HUES6 (cell line): Measurements from ENCODE around the gene KIRREL3.

ENCODE experiments used
- H3K27ac ChIP-seq: 2 replicates; pipeline ENCODE4 v1.7.0; 2013; ENCODE audit warnings: low read depth, mild to moderate bottlenecking, low read length, inconsistent platforms
- H3K27me3 ChIP-seq: 2 replicates; pipeline ENCODE4 v1.6.1; 2013; ENCODE audit warnings: low read length; ENCODE audit not compliant: control insufficient read depth, insufficient read depth
- H3K36me3 ChIP-seq: 2 replicates; pipeline ENCODE4 v1.6.1; 2013; ENCODE audit warnings: low read length; ENCODE audit not compliant: control insufficient read depth, insufficient read depth
- H3K4me1 ChIP-seq: 2 replicates; pipeline ENCODE4 v1.6.1; 2013; ENCODE audit warnings: low read length; ENCODE audit not compliant: control insufficient read depth, insufficient read depth
- H3K4me3 ChIP-seq: 2 replicates; pipeline ENCODE4 v1.5.1; 2013; ENCODE audit warnings: low read depth, low read length
- H3K9ac ChIP-seq: one replicate; pipeline ENCODE4 v1.6.1; 2013; ENCODE audit warnings: mild to moderate bottlenecking, low read length
- H3K9me3 ChIP-seq: 2 replicates; pipeline ENCODE4 v1.6.1; 2013; ENCODE audit warnings: low read depth, low read length; ENCODE audit not compliant: control insufficient read depth, insufficient read depth

Gene KIRREL3

GRCh38 chr11:126633330-126633729 is 367.2 kb downstream of the KIRREL3 start:
- H3K4me3 ChIP-seq: no peak overlapping the region
- H3K27ac ChIP-seq: no peak overlapping the region
- no peak overlapping the region for H3K9ac ChIP-seq
- no peaks in the 10 kb centered on the region for H3K36me3 ChIP-seq
- peaks cover 31% of the 10 kb centered on the region for H3K4me1 ChIP-seq
- H3K27me3 ChIP-seq: no peaks in the 10 kb centered on the region
- no peaks in the 10 kb centered on the region for H3K9me3 ChIP-seq

GRCh38 chr11:126630893-126631798 is 369.4 kb downstream of the KIRREL3 start:
- H3K9me3 ChIP-seq: no peaks in the 10 kb centered on the region
- no peak overlapping the region for H3K4me3 ChIP-seq
- H3K27me3 ChIP-seq: no peaks in the 10 kb centered on the region
- no peak overlapping the region for H3K9ac ChIP-seq
- H3K36me3 ChIP-seq: no peaks in the 10 kb centered on the region
- H3K4me1 ChIP-seq: peaks cover 12% of the 10 kb centered on the region
- no peak overlapping the region for H3K27ac ChIP-seq

- Histone ChIP-seq H3K9ac (no peak overlapping the region), H3K36me3 (no peaks in the 10 kb centered on the region), H3K27me3 (no peaks in the 10 kb centered on the region), H3K4me1 (peaks cover 12% of the 10 kb centered on the region), H3K9me3 (no peaks in the 10 kb centered on the region), H3K27ac (no peak overlapping the region), H3K4me3 (no peak overlapping the region)
Measured at GRCh38 chr11:126630488-126630887, 370.1 kb downstream of the KIRREL3 start.

GRCh38 chr11:126628790-126629621 is 371.6 kb downstream of the KIRREL3 start:
- 0 out of 2 replicates have a peak, but pooled peaks cover 3% of the 10 kb centered on the region for H3K27me3 ChIP-seq
- no peak overlapping the region for H3K4me3 ChIP-seq
- H3K36me3 ChIP-seq: no peaks in the 10 kb centered on the region
- no peaks in the 10 kb centered on the region for H3K9me3 ChIP-seq
- H3K4me1 ChIP-seq: peaks cover 12% of the 10 kb centered on the region
- no peak overlapping the region for H3K27ac ChIP-seq
- H3K9ac ChIP-seq: no peak overlapping the region

GRCh38 chr11:126628450-126628789 is 372.1 kb downstream of the KIRREL3 start:
- no peaks in the 10 kb centered on the region for H3K9me3 ChIP-seq
- 0 out of 2 replicates have a peak, but pooled peaks cover 3% of the 10 kb centered on the region for H3K27me3 ChIP-seq
- H3K4me1 ChIP-seq: peaks cover 12% of the 10 kb centered on the region
- H3K27ac ChIP-seq: no peak overlapping the region
- H3K36me3 ChIP-seq: no peaks in the 10 kb centered on the region
- no peak overlapping the region for H3K9ac ChIP-seq
- no peak overlapping the region for H3K4me3 ChIP-seq

DNA sequence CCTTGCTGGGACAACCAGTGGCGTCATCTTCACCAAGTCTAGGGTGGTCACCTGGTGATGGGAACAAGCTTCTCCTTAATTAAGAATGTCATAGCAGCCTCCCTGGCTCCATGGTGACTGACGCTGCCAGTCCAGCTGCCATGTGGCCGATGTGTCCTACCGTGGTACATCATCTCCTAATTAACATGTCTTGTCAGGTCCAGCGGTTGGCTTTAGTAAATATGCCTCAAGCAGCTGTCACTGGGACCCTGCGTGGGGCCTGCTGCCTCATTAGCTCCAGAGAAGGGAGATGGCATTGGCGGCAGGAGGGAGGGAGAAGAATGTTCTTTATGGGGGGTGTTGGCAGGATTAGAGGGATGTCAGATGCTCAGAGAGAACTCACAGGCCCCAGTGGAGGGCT is 373.1 kb downstream of the KIRREL3 start:
- no peak overlapping the region for H3K27ac ChIP-seq
- 0 out of 2 replicates have a peak, but pooled peaks cover 3% of the 10 kb centered on the region for H3K27me3 ChIP-seq
- H3K9me3 ChIP-seq: no peaks in the 10 kb centered on the region
- H3K4me3 ChIP-seq: no peak overlapping the region
- peaks cover 12% of the 10 kb centered on the region for H3K4me1 ChIP-seq
- no peak overlapping the region for H3K9ac ChIP-seq
- H3K36me3 ChIP-seq: no peaks in the 10 kb centered on the region

DNA sequence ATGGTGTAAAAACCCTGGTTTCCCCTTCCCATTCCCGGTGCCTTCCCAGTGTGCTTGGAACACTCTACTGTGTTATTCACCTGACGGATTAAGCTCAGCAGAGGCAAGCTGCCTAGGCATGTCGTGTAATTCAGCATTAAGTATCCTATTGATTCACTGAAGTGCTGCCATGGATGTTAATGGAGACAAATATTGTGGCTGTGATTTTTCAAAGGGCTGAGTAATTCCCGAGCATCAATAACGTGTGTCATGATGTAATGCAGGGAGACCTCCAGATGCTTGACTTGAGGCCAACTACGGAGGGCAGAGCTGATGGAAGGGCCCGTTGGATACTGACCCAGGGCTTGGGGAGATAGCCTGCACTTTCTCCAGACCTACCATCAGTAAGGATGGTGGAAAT is 376.1 kb downstream of the KIRREL3 start:
- Histone ChIP-seq H3K4me3 (no peak overlapping the region), H3K36me3 (no peaks in the 10 kb centered on the region), H3K9ac (no peak overlapping the region), H3K4me1 (peaks cover 5% of the 10 kb centered on the region; the same call in 1 of the 2 replicates), H3K9me3 (no peaks in the 10 kb centered on the region), H3K27me3 (0 out of 2 replicates have a peak, but pooled peaks cover 3% of the 10 kb centered on the region), H3K27ac (no peak overlapping the region)

GRCh38 chr11:126619516-126619915 is 381.1 kb downstream of the KIRREL3 start:
- Histone ChIP-seq H3K9ac (no peak overlapping the region), H3K4me3 (no peak overlapping the region), H3K27ac (no peak overlapping the region), H3K9me3 (no peaks in the 10 kb centered on the region), H3K27me3 (no peaks in the 10 kb centered on the region; the same call in 1 of the 2 replicates), H3K4me1 (no peaks in the 10 kb centered on the region), H3K36me3 (no peaks in the 10 kb centered on the region)

DNA sequence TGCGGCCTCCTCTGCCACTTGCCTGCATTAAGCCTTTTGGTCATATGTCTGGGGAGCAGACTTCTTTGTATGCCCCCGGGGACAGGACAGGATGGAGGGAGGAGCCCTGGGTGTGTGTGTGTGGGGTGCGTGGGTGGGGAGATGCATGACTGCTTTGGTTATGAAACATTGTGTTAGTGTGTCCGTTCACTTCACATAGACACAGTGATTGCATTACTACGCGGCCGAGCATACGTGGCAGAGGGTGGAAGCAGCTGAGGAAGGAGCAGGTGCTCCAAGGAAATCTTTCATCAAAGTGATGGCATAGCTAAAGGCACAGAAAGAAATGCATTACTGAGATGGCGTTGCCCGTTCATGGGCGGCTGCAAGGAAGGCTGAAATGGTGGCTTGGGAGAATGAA is 384.7 kb downstream of the KIRREL3 start:
- Histone ChIP-seq H3K27ac (no peak overlapping the region), H3K27me3 (peaks cover 8% of the 10 kb centered on the region), H3K9me3 (no peaks in the 10 kb centered on the region), H3K36me3 (no peaks in the 10 kb centered on the region), H3K4me3 (no peak overlapping the region), H3K4me1 (no peaks in the 10 kb centered on the region), H3K9ac (no peak overlapping the region)

DNA sequence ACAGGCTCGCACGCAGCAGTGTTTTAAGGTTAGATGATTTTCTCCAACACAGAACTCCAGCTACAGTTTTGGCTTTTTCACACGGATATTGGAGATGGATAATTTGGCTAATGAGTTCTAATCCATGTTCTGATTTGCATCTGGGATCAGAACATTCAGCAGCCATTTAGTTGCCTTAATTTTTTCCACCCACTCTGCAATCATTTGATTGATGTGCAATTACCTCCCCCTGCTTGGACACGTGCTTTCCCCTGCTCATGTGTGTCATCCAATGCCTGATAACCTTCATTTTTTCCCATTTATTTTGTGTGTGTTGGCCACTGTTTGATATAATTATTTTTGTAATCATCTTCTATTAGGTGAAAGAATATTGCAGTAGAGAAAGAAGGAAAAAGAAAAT is 387.3 kb downstream of the KIRREL3 start:
- Histone ChIP-seq H3K27me3 (peaks cover 12% of the 10 kb centered on the region), H3K27ac (no peak overlapping the region), H3K9me3 (no peaks in the 10 kb centered on the region)

DNA sequence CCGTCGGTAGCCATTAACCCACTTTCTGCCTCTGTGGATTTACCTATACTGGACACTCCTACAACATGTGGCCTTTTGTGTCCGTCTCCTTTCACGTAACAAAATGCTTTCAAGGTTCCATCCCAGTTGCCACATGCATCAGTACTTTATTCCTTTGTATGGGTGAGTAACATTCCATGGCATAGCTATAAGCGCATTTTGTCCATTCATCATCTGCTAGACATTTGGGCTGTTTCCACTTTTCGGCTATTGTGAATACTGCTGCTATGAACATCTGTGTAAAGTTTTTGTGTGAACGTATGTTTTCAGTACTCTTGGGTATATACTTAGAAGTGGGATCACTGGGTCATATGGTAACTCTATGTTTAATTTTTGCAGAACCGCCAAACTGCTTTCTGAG is 387.9 kb downstream of the KIRREL3 start:
- Histone ChIP-seq H3K36me3 (no peaks in the 10 kb centered on the region), H3K4me1 (peaks cover 15% of the 10 kb centered on the region), H3K9me3 (no peaks in the 10 kb centered on the region), H3K27me3 (peaks cover 12% of the 10 kb centered on the region), H3K27ac (no peak overlapping the region), H3K9ac (no peak overlapping the region), H3K4me3 (no peak overlapping the region)

More for the DNA sequence above, 387.3 kb downstream of the KIRREL3 start:
- peaks cover 10% of the 10 kb centered on the region for H3K4me1 ChIP-seq
- no peak overlapping the region for H3K4me3 ChIP-seq
- H3K36me3 ChIP-seq: no peaks in the 10 kb centered on the region
- H3K9ac ChIP-seq: no peak overlapping the region
